Activated T-helper 2 cell treated with anti-CD3 and anti-CD28 coated beads, Interferon-gamma antibody, Interleukin-2, Interleukin-4, amounts not matched to agents 10 μg/mL and 5 μg/mL and 100 μg/mL, durations not matched to agents 14 hours and 24 hours and 36 hours (primary cell): Measurements from ENCODE around the gene INO80C. TPM values are rescaled to one million over a fixed set of nuclear protein-coding genes. Genes with fewer than 3 reads are reported as not detected.

Source experiments
- DNase-seq: peaks from one replicate; pipeline ENCODE4 v3.0.0; 2021; ENCODE audit warnings: low spot score
- H3K27ac Mint-ChIP-seq: one replicate; pipeline ENCODE4 v1.8.0; 2021; ENCODE audit warnings: mixed read lengths
- H3K27me3 Mint-ChIP-seq: one replicate; pipeline ENCODE4 v1.8.0; 2021; ENCODE audit warnings: low read depth, mixed read lengths
- H3K36me3 Mint-ChIP-seq: one replicate; pipeline ENCODE4 v1.8.0; 2021; ENCODE audit warnings: low read depth, mixed read lengths
- H3K4me1 Mint-ChIP-seq: one replicate; pipeline ENCODE4 v1.8.0; 2021; ENCODE audit warnings: low read depth, mixed read lengths
- H3K4me3 Mint-ChIP-seq: one replicate; pipeline ENCODE4 v1.8.0; 2021; ENCODE audit warnings: low read depth, mild to moderate bottlenecking, moderate library complexity, mixed read lengths
- H3K9me3 Mint-ChIP-seq: one replicate; pipeline ENCODE4 v1.8.0; 2021; ENCODE audit warnings: mixed read lengths
- intact Hi-C: fragments of 100-400 bp; cut with micrococcal nuclease; formaldehyde crosslinking; loops from one replicate; pipeline ENCODE4 v1.15.1; 2023
- total RNA-seq: library from RNA; stranded (reverse); gene quantifications from 2 replicates; pipeline ENCODE4 v1.2.3, GENCODE V29; 2022

Gene INO80C
- total RNA-seq, 1 donor from 2014 or later = 34.9 TPM

- intact Hi-C loops = no loop called here
- Mint-ChIP-seq H3K36me3 (peaks cover 28% of the 10 kb centered on the region), H3K27me3 (no peaks in the 10 kb centered on the region), H3K9me3 (peaks cover 3% of the 10 kb centered on the region), H3K4me1 (peaks cover 16% of the 10 kb centered on the region), H3K27ac (no peak overlapping the region), H3K4me3 (no peak overlapping the region)
- no peak for DNase-seq
Measured at GRCh38 chr18:35477497-35477896, 20.3 kb downstream of the INO80C start.

- Mint-ChIP-seq H3K27ac (no peak overlapping the region), H3K36me3 (peaks cover 33% of the 10 kb centered on the region), H3K4me1 (peaks cover 16% of the 10 kb centered on the region), H3K27me3 (no peaks in the 10 kb centered on the region), H3K9me3 (peaks cover 6% of the 10 kb centered on the region), H3K4me3 (no peak overlapping the region)
- intact Hi-C loops = no loop called here
- no peak for DNase-seq
Measured at GRCh38 chr18:35474884-35475283, 22.9 kb downstream of the INO80C start.

- Mint-ChIP-seq H3K27ac (no peak overlapping the region), H3K9me3 (peaks cover 6% of the 10 kb centered on the region), H3K27me3 (no peaks in the 10 kb centered on the region), H3K4me1 (peaks cover 9% of the 10 kb centered on the region), H3K4me3 (no peak overlapping the region), H3K36me3 (peaks cover 33% of the 10 kb centered on the region)
- intact Hi-C loops = no loop called here
- DNase-seq = no peak
Measured at GRCh38 chr18:35473562-35473961, 24.2 kb downstream of the INO80C start.

- H3K36me3 Mint-ChIP-seq = peaks cover 26% of the 10 kb centered on the region
- no peaks in the 10 kb centered on the region for H3K4me1 Mint-ChIP-seq
- no peak for DNase-seq
- H3K27ac Mint-ChIP-seq = no peak overlapping the region
- H3K9me3 Mint-ChIP-seq = peaks cover 6% of the 10 kb centered on the region
- intact Hi-C loops = no loop called here
- H3K4me3 Mint-ChIP-seq = no peak overlapping the region
- no peaks in the 10 kb centered on the region for H3K27me3 Mint-ChIP-seq
Measured at GRCh38 chr18:35470435-35470834, 27.3 kb downstream of the INO80C start.

GRCh38 chr18:35469725-35470124 lies 28.0 kb downstream of the INO80C start:
- intact Hi-C loops = no loop called here
- Mint-ChIP-seq H3K27me3 (no peaks in the 10 kb centered on the region), H3K4me1 (no peaks in the 10 kb centered on the region), H3K9me3 (peaks cover 6% of the 10 kb centered on the region), H3K4me3 (no peak overlapping the region), H3K36me3 (peaks cover 21% of the 10 kb centered on the region), H3K27ac (no peak overlapping the region)
- no peak for DNase-seq

- Mint-ChIP-seq H3K4me3 (no peak overlapping the region), H3K27me3 (no peaks in the 10 kb centered on the region)
- intact Hi-C loops = no loop called here
Measured at GRCh38 chr18:35468711-35469110, 29.0 kb downstream of the INO80C start.

GRCh38 chr18:35467624-35468016 lies 30.1 kb downstream of the INO80C start:
- DNase-seq = no peak
- H3K27me3 Mint-ChIP-seq = no peaks in the 10 kb centered on the region
- H3K36me3 Mint-ChIP-seq = peaks cover 10% of the 10 kb centered on the region
- H3K4me1 Mint-ChIP-seq = no peaks in the 10 kb centered on the region
- H3K4me3 Mint-ChIP-seq = no peak overlapping the region
- intact Hi-C loops = no loop called here
- H3K27ac Mint-ChIP-seq = no peak overlapping the region
- H3K9me3 Mint-ChIP-seq = peaks cover 3% of the 10 kb centered on the region

More at GRCh38 chr18:35468711-35469110, 29.0 kb downstream of the INO80C start:
- H3K9me3 Mint-ChIP-seq = peaks cover 6% of the 10 kb centered on the region
- peaks cover 17% of the 10 kb centered on the region for H3K36me3 Mint-ChIP-seq
- DNase-seq = no peak
- H3K4me1 Mint-ChIP-seq = no peaks in the 10 kb centered on the region
- no peak overlapping the region for H3K27ac Mint-ChIP-seq

GRCh38 chr18:35466815-35467623 lies 30.7 kb downstream of the INO80C start:
- H3K4me1 Mint-ChIP-seq = no peaks in the 10 kb centered on the region
- no peaks in the 10 kb centered on the region for H3K27me3 Mint-ChIP-seq
- intact Hi-C loops = no loop called here
- no peak for DNase-seq
- peaks cover 4% of the 10 kb centered on the region for H3K36me3 Mint-ChIP-seq
- no peak overlapping the region for H3K27ac Mint-ChIP-seq
- H3K9me3 Mint-ChIP-seq = no peaks in the 10 kb centered on the region
- no peak overlapping the region for H3K4me3 Mint-ChIP-seq

GRCh38 chr18:35466334-35466733 lies 31.4 kb downstream of the INO80C start:
- Mint-ChIP-seq H3K9me3 (no peaks in the 10 kb centered on the region), H3K36me3 (peaks cover 3% of the 10 kb centered on the region), H3K4me1 (no peaks in the 10 kb centered on the region), H3K4me3 (no peak overlapping the region), H3K27me3 (no peaks in the 10 kb centered on the region), H3K27ac (no peak overlapping the region)
- no peak for DNase-seq
- intact Hi-C loops = no loop called here

- intact Hi-C loops = no loop called here
- H3K4me3 Mint-ChIP-seq = no peak overlapping the region
- no peak overlapping the region for H3K27ac Mint-ChIP-seq
- no peak for DNase-seq
- no peaks in the 10 kb centered on the region for H3K4me1 Mint-ChIP-seq
- peaks cover 3% of the 10 kb centered on the region for H3K36me3 Mint-ChIP-seq
- no peaks in the 10 kb centered on the region for H3K9me3 Mint-ChIP-seq
- H3K27me3 Mint-ChIP-seq = no peaks in the 10 kb centered on the region
Measured at GRCh38 chr18:35465329-35465728, 32.4 kb downstream of the INO80C start.

- Mint-ChIP-seq H3K27ac (no peak overlapping the region), H3K4me1 (no peaks in the 10 kb centered on the region), H3K36me3 (peaks cover 3% of the 10 kb centered on the region), H3K27me3 (no peaks in the 10 kb centered on the region), H3K9me3 (no peaks in the 10 kb centered on the region), H3K4me3 (no peak overlapping the region)
- intact Hi-C loops = no loop called here
- DNase-seq = no peak
Measured at GRCh38 chr18:35464831-35465279, 32.9 kb downstream of the INO80C start.

GRCh38 chr18:35463827-35464226 lies 33.9 kb downstream of the INO80C start:
- Mint-ChIP-seq H3K27me3 (no peaks in the 10 kb centered on the region), H3K9me3 (no peaks in the 10 kb centered on the region), H3K27ac (no peak overlapping the region), H3K4me1 (peaks cover 2% of the 10 kb centered on the region), H3K36me3 (peaks cover 3% of the 10 kb centered on the region), H3K4me3 (no peak overlapping the region)
- intact Hi-C loops = no loop called here
- DNase-seq = no peak

GRCh38 chr18:35463050-35463449 lies 34.7 kb downstream of the INO80C start:
- H3K27me3 Mint-ChIP-seq = no peaks in the 10 kb centered on the region
- H3K27ac Mint-ChIP-seq = no peak overlapping the region
- H3K9me3 Mint-ChIP-seq = no peaks in the 10 kb centered on the region
- H3K4me3 Mint-ChIP-seq = no peak overlapping the region
- peaks cover 3% of the 10 kb centered on the region for H3K36me3 Mint-ChIP-seq
- intact Hi-C loops = no loop called here
- H3K4me1 Mint-ChIP-seq = peaks cover 3% of the 10 kb centered on the region
- no peak for DNase-seq
